H1 (cell line): ENCODE data around the gene FBLN5. TPM values are rescaled to one million over a fixed set of nuclear protein-coding genes. Genes with fewer than 3 reads are reported as not detected.

Experiments used
- CTCF ChIA-PET: fragments of 300-600 bp; sonication (Branson Sonifier 250); formaldehyde crosslinking; loops from one replicate; lab custom pipeline; 2021; ENCODE audit not compliant: partially characterized antibody; lab: Charles Lee
- POLR2A ChIA-PET: fragments of 300-600 bp; sonication (Branson Sonifier 250); formaldehyde crosslinking; loops from one replicate; lab custom pipeline; 2021; ENCODE audit warnings: inconsistent platforms; ENCODE audit not compliant: partially characterized antibody; lab: Charles Lee
- DNase-seq, 2 experiments: peaks; one replicate each; pipeline versions ENCODE4 v3.0.0 to v3.0.0-alpha.2; 2010 to 2022; ENCODE audit warnings: low spot score in 2 of 2, low read depth in 1 of 2, mixed read lengths in 1 of 2
- FAIRE-seq: peaks from 2 replicates; lab custom pipeline; 2011; peaks lifted over from hg19 to GRCh38; lab: Jason Lieb, UNC
- H2AFZ ChIP-seq: 2 replicates; pipeline ENCODE4 v1.8.1; 2012; ENCODE audit warnings: low read length, inconsistent platforms
- H2AK5ac ChIP-seq: 2 replicates; pipeline ENCODE4 v1.6.1; 2013; ENCODE audit warnings: low read depth, low read length
- H2BK120ac ChIP-seq: replicated peaks from 2 replicates; pipeline ENCODE3; 2013; ENCODE audit warnings: low read depth, low read length, inconsistent platforms
- H2BK12ac ChIP-seq: 2 replicates; pipeline ENCODE4 v1.6.1; 2013; ENCODE audit warnings: low read depth, low read length
- H2BK15ac ChIP-seq: 2 replicates; pipeline ENCODE4 v1.6.1; 2013; ENCODE audit warnings: low read length
- H2BK20ac ChIP-seq: 2 replicates; pipeline ENCODE4 v1.6.1; 2013; ENCODE audit warnings: low read length
- H2BK5ac ChIP-seq: 2 replicates; pipeline ENCODE4 v1.6.1; 2013; ENCODE audit warnings: low read depth, low read length
- H3K14ac ChIP-seq: 2 replicates; pipeline ENCODE4 v1.6.1; 2013; ENCODE audit warnings: inconsistent platforms; ENCODE audit not compliant: insufficient read length
- H3K18ac ChIP-seq: 2 replicates; pipeline ENCODE4 v1.6.1; 2013; ENCODE audit warnings: low read length; ENCODE audit errors: extremely low read depth
- H3K23ac ChIP-seq: 2 replicates; pipeline ENCODE4 v1.6.1; 2013; ENCODE audit warnings: inconsistent platforms; ENCODE audit not compliant: insufficient read length
- H3K23me2 ChIP-seq: 2 replicates; pipeline ENCODE4 v1.6.1; 2013; ENCODE audit warnings: low read depth, low read length
- H3K27ac ChIP-seq: 2 replicates; pipeline ENCODE4 v1.6.1; 2011; ENCODE audit warnings: low read depth, low read length, inconsistent platforms
- H3K27me3 ChIP-seq, 4 experiments: replicated peaks in 1 of 4; 1 replicate in 1 of 4; 2 replicates in 3 of 4; pipeline versions ENCODE4 v1.6.1 to v1.8.1; 2011 to 2013; ENCODE audit warnings: low read length in 3 of 4, mild to moderate bottlenecking in 3 of 4, inconsistent platforms in 2 of 4, mixed read lengths in 2 of 4, moderate library complexity in 1 of 4; ENCODE audit not compliant: control insufficient read depth in 3 of 4, insufficient read depth in 3 of 4; ENCODE audit errors: extremely low read depth in 1 of 4
- H3K36me3 ChIP-seq, 4 experiments: 2 replicates each; pipeline versions ENCODE4 v1.6.1 to v1.8.1; 2011 to 2013; ENCODE audit warnings: mild to moderate bottlenecking in 4 of 4, low read length in 3 of 4, moderate library complexity in 2 of 4, control low read depth in 1 of 4, inconsistent platforms in 1 of 4; ENCODE audit not compliant: insufficient read depth in 4 of 4, control insufficient read depth in 2 of 4
- H3K4ac ChIP-seq: replicated peaks from 2 replicates; pipeline ENCODE3; 2013; ENCODE audit warnings: low read length, low read depth, mixed read lengths, inconsistent platforms; ENCODE audit not compliant: insufficient read length
- H3K4me1 ChIP-seq, 4 experiments: replicated peaks in 1 of 4; 1 replicate in 1 of 4; 2 replicates in 3 of 4; pipeline versions ENCODE4 v1.6.1 to v1.8.1; 2011 to 2013; ENCODE audit warnings: low read length in 3 of 4, inconsistent platforms in 2 of 4, mixed read lengths in 1 of 4; ENCODE audit not compliant: insufficient read depth in 4 of 4, control insufficient read depth in 3 of 4
- H3K4me2 ChIP-seq, 2 experiments: 2 replicates each; pipeline versions ENCODE4 v1.6.1 to v1.8.1; 2011 to 2013; ENCODE audit warnings: low read depth in 2 of 2, low read length in 2 of 2, control low read depth in 1 of 2, inconsistent platforms in 1 of 2, mild to moderate bottlenecking in 1 of 2; ENCODE audit not compliant: insufficient read depth in 1 of 2
- H3K4me3 ChIP-seq, 4 experiments: fragments of 200-600, 300-600 bp in 1 of 4; sonication (generic), shearing (Covaris generic), sonication (Bioruptor Twin) in 1 of 4; 2 replicates each; pipeline versions ENCODE4 v1.5.1 to v1.8.1; 2011 to 2016; ENCODE audit warnings: low read length in 4 of 4, low read depth in 3 of 4, control low read depth in 2 of 4, inconsistent platforms in 2 of 4, mild to moderate bottlenecking in 2 of 4, mixed read lengths in 1 of 4, moderate library complexity in 1 of 4; ENCODE audit not compliant: insufficient read depth in 2 of 4; ENCODE audit errors: extremely low read depth in 1 of 4
- H3K56ac ChIP-seq: replicated peaks from 2 replicates; pipeline ENCODE3; 2013; ENCODE audit warnings: low read depth, mild to moderate bottlenecking, mixed read lengths, low read length, inconsistent platforms; ENCODE audit not compliant: insufficient read length
- H3K79me1 ChIP-seq: 2 replicates; pipeline ENCODE4 v1.6.1; 2013; ENCODE audit warnings: low read depth, low read length, control low read depth
- H3K79me2 ChIP-seq, 2 experiments: 2 replicates each; pipeline versions ENCODE4 v1.6.1 to v1.8.1; 2012 to 2013; ENCODE audit warnings: low read length in 2 of 2, mild to moderate bottlenecking in 2 of 2, inconsistent platforms in 1 of 2; ENCODE audit not compliant: insufficient read depth in 2 of 2, control insufficient read depth in 1 of 2
- H3K9ac ChIP-seq, 4 experiments: replicated peaks in 1 of 4; 1 replicate in 1 of 4; 2 replicates in 3 of 4; pipeline versions ENCODE4 v1.6.1 to v1.8.1; 2011 to 2013; ENCODE audit warnings: low read depth in 3 of 4, low read length in 3 of 4, control low read depth in 2 of 4, mild to moderate bottlenecking in 2 of 4, moderate library complexity in 2 of 4, inconsistent platforms in 1 of 4; ENCODE audit errors: extremely low read depth in 1 of 4
- H3K9me3 ChIP-seq, 2 experiments: 2 replicates each; pipeline versions ENCODE4 v1.6.1 to v1.8.1; 2012 to 2013; ENCODE audit warnings: mild to moderate bottlenecking in 2 of 2, moderate library complexity in 2 of 2, control low read depth in 1 of 2, inconsistent platforms in 1 of 2, low read depth in 1 of 2, low read length in 1 of 2, mixed read lengths in 1 of 2; ENCODE audit not compliant: insufficient read depth in 2 of 2
- H4K20me1 ChIP-seq, 2 experiments: replicated peaks in 1 of 2; 2 replicates each; pipeline versions ENCODE3 to v1.8.1; 2011 to 2013; ENCODE audit warnings: inconsistent platforms in 2 of 2, low read length in 2 of 2, mild to moderate bottlenecking in 1 of 2; ENCODE audit not compliant: insufficient read depth in 2 of 2, control insufficient read depth in 1 of 2
- H4K5ac ChIP-seq: 2 replicates; pipeline ENCODE4 v1.6.1; 2013; ENCODE audit warnings: low read length, low read depth, mixed read lengths, inconsistent platforms; ENCODE audit not compliant: insufficient read length
- H4K8ac ChIP-seq: 2 replicates; pipeline ENCODE4 v1.8.0; 2013; ENCODE audit warnings: mild to moderate bottlenecking, moderate library complexity, low read length, inconsistent platforms; ENCODE audit not compliant: insufficient read depth; ENCODE audit errors: extremely low read depth
- H4K91ac ChIP-seq: replicated peaks from 2 replicates; pipeline ENCODE3; 2013; ENCODE audit warnings: low read length, mixed read lengths, inconsistent platforms; ENCODE audit not compliant: insufficient read length
- ASH2L ChIP-seq: fragments of 200-600, 300-600 bp; sonication (generic); IDR thresholded peaks from one replicate; pipeline ENCODE4 v1.7.1; 2017; ENCODE audit warnings: low read length
- CHD1 ChIP-seq: IDR thresholded peaks from 2 replicates; pipeline ENCODE4 v1.6.1; 2012; ENCODE audit warnings: low read depth, low read length, improper control_type of control experiment
- CREB1 ChIP-seq: IDR thresholded peaks from 2 replicates; pipeline ENCODE4 v1.6.1; 2012; ENCODE audit warnings: inconsistent platforms
- EZH2 ChIP-seq: fragments of 200-600 bp; sonication (generic); IDR thresholded peaks from 2 replicates; pipeline ENCODE4 v1.7.1; 2012; ENCODE audit warnings: low read depth, mild to moderate bottlenecking, moderate library complexity, low read length, inconsistent platforms; ENCODE audit not compliant: severe bottlenecking
- FOSL1 ChIP-seq: IDR thresholded peaks from 2 replicates; pipeline ENCODE4 v1.6.1; 2011; ENCODE audit warnings: mild to moderate bottlenecking, low read depth, low read length, moderate library complexity; ENCODE audit not compliant: insufficient read depth
- KDM4A ChIP-seq: IDR thresholded peaks from one replicate; pipeline ENCODE4 v1.7.1; 2012; ENCODE audit warnings: low read depth, mild to moderate bottlenecking, moderate library complexity, low read length, inconsistent platforms; ENCODE audit not compliant: severe bottlenecking
- MAFK ChIP-seq: IDR thresholded peaks from 2 replicates; pipeline ENCODE4 v1.6.1; 2012; ENCODE audit warnings: low read depth, mild to moderate bottlenecking, improper control_type of control experiment, low read length
- NRF1 ChIP-seq: IDR thresholded peaks from 2 replicates; pipeline ENCODE4 v1.6.1; 2011; ENCODE audit warnings: mild to moderate bottlenecking, low read depth, low read length, improper control_type of control experiment
- POU5F1 ChIP-seq: IDR thresholded peaks from 2 replicates; pipeline ENCODE4 v1.6.1; 2011; ENCODE audit warnings: low read depth, mild to moderate bottlenecking, low read length, moderate library complexity
- RBBP5 ChIP-seq: IDR thresholded peaks from 2 replicates; pipeline ENCODE4 v1.7.1; 2012; ENCODE audit warnings: low read depth, mild to moderate bottlenecking, inconsistent platforms, low read length, moderate library complexity, borderline replicate concordance
- SAP30 ChIP-seq: fragments of 300-600 bp; sonication (generic); IDR thresholded peaks from 2 replicates; pipeline ENCODE4 v1.7.1; 2012; ENCODE audit warnings: low read length, moderate library complexity, mild to moderate bottlenecking, inconsistent platforms; ENCODE audit not compliant: insufficient read depth, insufficient replicate concordance
- SIN3A ChIP-seq, 2 experiments: IDR thresholded peaks in 1 of 2; conservative IDR thresholded peaks in 1 of 2; 2 replicates each; pipeline ENCODE4 v1.6.1; 2011 to 2012; ENCODE audit warnings: low read length in 2 of 2, improper control_type of control experiment in 1 of 2, low read depth in 1 of 2, mild to moderate bottlenecking in 1 of 2
- SRF ChIP-seq: IDR thresholded peaks from 2 replicates; pipeline ENCODE4 v1.6.1; 2011; ENCODE audit warnings: mild to moderate bottlenecking, low read depth, low read length, moderate library complexity
- SUZ12 ChIP-seq: fragments of 200-600 bp; sonication (generic); IDR thresholded peaks from 2 replicates; pipeline ENCODE4 v1.6.1; 2012; ENCODE audit warnings: mild to moderate bottlenecking, inconsistent platforms, low read length, moderate library complexity, mixed read lengths
- TAF1 ChIP-seq: IDR thresholded peaks from 2 replicates; pipeline ENCODE4 v1.6.1; 2011; ENCODE audit warnings: mild to moderate bottlenecking, low read depth, low read length
- WGBS, 2 experiments: shearing (Covaris generic) in 1 of 2; methylation state at CpG; one replicate each; pipeline versions ENCODE4 v1.1.6 to v1.1.7; 2013 to 2015; ENCODE audit warnings: low lambda C conversion rate in 2 of 2, mixed read lengths in 2 of 2, inconsistent platforms in 1 of 2, low coverage in 1 of 2, missing lambda C conversion rate in 1 of 2; ENCODE audit not compliant: insufficient replicate concordance in 2 of 2, insufficient coverage in 1 of 2, insufficient read length in 1 of 2; ENCODE audit errors: extremely low coverage in 1 of 2, missing lambda C conversion rate in 1 of 2; 5-methylcytosine and 5-hydroxymethylcytosine counted together
- polyA plus RNA-seq, 7 experiments: library from polyadenylated mRNA; depleted of rRNA in 3 of 7; stranded (reverse) in 5 of 7; unstranded in 2 of 7; fragments of >200 nt in 5 of 7; fragments of 200-250 nt in 2 of 7; gene quantifications; 1 replicate in 5 of 7; 2 replicates in 1 of 7; 4 replicates in 1 of 7; pipeline versions ENCODE4 v1.2.1 to v1.2.3, GENCODE V29; 2011 to 2013; ENCODE audit warnings: missing spikeins in 2 of 7, mixed read lengths in 2 of 7
- total RNA-seq: library from RNA; stranded (reverse); fragmentation: NEBNext Ultra II Directional; extraction: Animal tissue kit (Norgen Biotek cat#: 25700); gene quantifications from 2 replicates; pipeline ENCODE4 v1.2.1, GENCODE V29; 2021

Gene FBLN5
- total and polyA plus RNA-seq, 2 of the 8 experiments (the other 6 are each of a cell fraction or from before 2014, with no cell fraction given), result 0.88 to 3.5 TPM

DNA sequence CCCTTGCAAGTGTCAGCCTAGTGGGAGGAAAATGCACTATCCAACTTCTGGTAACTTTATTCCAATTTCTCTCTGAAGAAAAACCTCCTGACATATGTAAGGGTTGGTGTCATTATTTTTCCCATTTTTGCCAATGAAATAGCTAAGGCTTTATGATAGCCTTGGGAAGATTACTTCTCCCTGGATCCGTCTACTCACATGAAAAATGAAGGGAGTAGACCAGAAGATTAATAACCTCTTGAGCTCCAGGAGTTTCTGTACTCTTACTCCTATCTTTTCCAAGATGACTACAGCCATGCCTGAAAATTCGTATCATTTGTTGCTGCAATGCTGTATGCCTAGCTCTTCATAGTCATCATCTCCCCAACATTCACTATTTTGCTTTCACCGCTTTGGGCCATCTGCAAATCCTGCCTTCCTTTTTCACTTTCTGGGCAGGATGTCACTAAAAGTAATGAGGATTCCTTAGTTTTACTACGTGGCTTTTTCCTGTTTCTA, 98.9 kb downstream of the FBLN5 start:
- Histone ChIP-seq H3K18ac (no peak overlapping the region), H3K14ac (no peak overlapping the region), H4K91ac (no peak overlapping the region), H3K4ac (no peak overlapping the region), H4K20me1 (no peaks in the 10 kb centered on the region), H2AFZ (no peak overlapping the region), H2AK5ac (no peak overlapping the region), H4K5ac (no peak overlapping the region), H3K56ac (no peak overlapping the region), H3K23me2 (no peaks in the 10 kb centered on the region), H3K27me3 (no peaks in the 10 kb centered on the region), H3K36me3 (no peaks in the 10 kb centered on the region), H2BK12ac (no peak overlapping the region), H3K9ac (no peak overlapping the region), H2BK5ac (no peak overlapping the region), H2BK15ac (no peak overlapping the region), H3K23ac (no peak overlapping the region), H3K79me2 (no peaks in the 10 kb centered on the region), H3K79me1 (no peaks in the 10 kb centered on the region), H3K4me1 (no peaks in the 10 kb centered on the region), H3K9me3 (no peaks in the 10 kb centered on the region), H3K27ac (no peak overlapping the region), H2BK20ac (no peak overlapping the region), H3K4me3 (no peak overlapping the region), H3K4me2 (no peak overlapping the region), H2BK120ac (no peak overlapping the region), H4K8ac (no peak overlapping the region)
- FAIRE-seq (no peak), DNase-seq (no peak)
- 84% methylated on average over 4 of the region's 4 CpGs; no CpG with 5 or more reads in 1 of the 2 experiments for WGBS, 2 experiments
- ChIA-PET POLR2A (no interaction called here), CTCF (interaction anchor here (1.0 kb wide), 1 partner anchor 10 kb away, joined by 4 read pairs; no protein-coding TSS in a partner anchor)
- TF ChIP-seq POU5F1 (no peak), NRF1 (no peak), SUZ12 (no peak), SRF (no peak), FOSL1 (no peak), TAF1 (no peak), KDM4A (no peak), ASH2L (no peak), EZH2 (no peak), RBBP5 (no peak), SAP30 (no peak), CREB1 (no peak), MAFK (no peak), CHD1 (no peak), SIN3A (conservative IDR thresholded peaks at IDR 0.05 in 1 of 2, IDR thresholded peaks at IDR 0.05 in 1 of 2; ENCODE audit: low read depth in 1 of 2, low read length in 2 of 2) (no peak)
